ENCODE data around the gene NEK4.

DNA sequence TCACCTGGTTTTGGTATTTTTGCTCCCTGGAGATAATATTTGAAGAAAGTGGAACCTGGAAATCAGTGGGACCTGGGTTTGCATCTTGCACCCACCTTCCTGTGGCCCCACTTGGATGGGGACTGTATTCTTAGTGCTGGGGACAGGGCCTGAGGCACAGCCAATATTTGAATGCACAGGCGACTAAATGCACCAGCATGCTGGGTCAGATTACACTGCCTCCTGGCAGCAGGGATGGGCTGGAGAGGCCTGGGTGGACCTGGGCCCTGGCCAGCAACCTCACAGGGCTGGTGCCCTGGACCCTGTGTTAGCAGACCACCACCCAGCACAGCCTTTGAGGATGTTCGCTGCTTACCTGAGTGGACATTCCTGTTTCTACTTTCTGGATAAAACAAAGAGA, 49.2 kb upstream of the NEK4 start:
- TF ChIP-seq YY1 (IDR thresholded peaks at IDR 0.05; ENCODE audit: insufficient read depth, insufficient read length) (no peak), ZNF274 (IDR thresholded peaks at IDR 0.05; ENCODE audit: low read depth, low read length) (no peak)
